ENCODE measurements around the gene VGLL3.
"Not testable (repeated sequence)": the region's sequence is repeated elsewhere in the genome, so short reads cannot be mapped to it uniquely, and the experiment has no call there.

VGLL3 gene

GRCh38 chr3:86990734-86991481, at the start of gene VGLL3:
VGLL3 (minus strand) TSS chr3:86991149; CDS start chr3:86990743, 406 bp downstream.
- peak; percentile 30 to 51 (median 35) for DNase-seq

GRCh38 chr3:87037652-87038051, 46.7 kb upstream of the VGLL3 start:
- DNase-seq: no peak

GRCh38 chr3:87036671-87037070, 45.7 kb upstream of the VGLL3 start:
- no peak for DNase-seq

- no peak for DNase-seq
Observed at GRCh38 chr3:87035339-87035738, 44.4 kb upstream of the VGLL3 start.

- DNase-seq: no peak
Observed at GRCh38 chr3:87033205-87033604, 42.3 kb upstream of the VGLL3 start.

- no peak for DNase-seq
Observed at GRCh38 chr3:87025661-87026645, 35.0 kb upstream of the VGLL3 start.

- DNase-seq: not testable (repeated sequence)
Observed at GRCh38 chr3:87017370-87017769, 26.4 kb upstream of the VGLL3 start.

- no peak for DNase-seq
Observed at GRCh38 chr3:87009271-87009670, 18.3 kb upstream of the VGLL3 start.

GRCh38 chr3:87006844-87007439, 16.0 kb upstream of the VGLL3 start:
- peak in 1 of 3 donors; percentile 3 for DNase-seq

- no peak for DNase-seq
Observed at GRCh38 chr3:87004883-87005282, 13.9 kb upstream of the VGLL3 start.

GRCh38 chr3:87002346-87002745, 11.4 kb upstream of the VGLL3 start:
- DNase-seq: no peak

GRCh38 chr3:87001473-87002098, 10.6 kb upstream of the VGLL3 start:
- no peak for DNase-seq

- DNase-seq: no peak
Observed at GRCh38 chr3:87000940-87001339, 10.0 kb upstream of the VGLL3 start.

- no peak for DNase-seq
Observed at GRCh38 chr3:86998569-86998968, 7.6 kb upstream of the VGLL3 start.

- no peak for DNase-seq
Observed at GRCh38 chr3:86996261-86996955, 5.5 kb upstream of the VGLL3 start.

GRCh38 chr3:86995537-86995936, 4.6 kb upstream of the VGLL3 start:
- no peak for DNase-seq

GRCh38 chr3:86993704-86994103, 2.8 kb upstream of the VGLL3 start:
- DNase-seq: no peak

GRCh38 chr3:86991840-86992435, 989 bp upstream of the VGLL3 start:
- no peak for DNase-seq

- DNase-seq: no peak
Observed at GRCh38 chr3:86991482-86991815, 500 bp upstream of the VGLL3 start.

GRCh38 chr3:86990012-86990733, 776 bp downstream of the VGLL3 start:
- no peak for DNase-seq

GRCh38 chr3:86989611-86990010, 1.3 kb downstream of the VGLL3 start:
- no peak for DNase-seq
